Stomach (tissue), 9 donors: ENCODE results near the gene CFAP20DC. TPM values are rescaled to one million over a fixed set of nuclear protein-coding genes. Genes with fewer than 3 reads are reported as not detected.

ENCODE experiments used
- DNase-seq, 2 donors: peaks; one replicate each; pipeline versions ENCODE4 v3.0.0 to v3.0.0-alpha.2; 2013 to 2019
- H3K27ac ChIP-seq, 5 donors: fragments of 200-600 bp in 4 of 5; sonication (generic) in 4 of 5; one replicate each; pipeline ENCODE4 v1.5.1; 2013 to 2019; ENCODE audit warnings: mild to moderate bottlenecking in 1 of 5, moderate library complexity in 1 of 5
- H3K27me3 ChIP-seq, 3 donors: fragments of 200-600 bp; sonication (generic); one replicate each; pipeline ENCODE4 v1.5.1; 2017 to 2019; ENCODE audit warnings: mixed run types in 1 of 3
- H3K36me3 ChIP-seq, 4 donors: fragments of 200-600 bp; sonication (generic); 1 replicate in 3 of 4; 2 replicates in 1 of 4; pipeline ENCODE4 v1.5.1; 2016 to 2019
- H3K4me1 ChIP-seq, 4 donors: fragments of 200-600 bp; sonication (generic); one replicate each; pipeline ENCODE4 v1.5.1; 2016 to 2019
- H3K4me3 ChIP-seq, 4 donors: fragments of 200-600 bp; sonication (generic) in 3 of 4; one replicate each; pipeline ENCODE4 v1.5.1; 2016 to 2019; ENCODE audit warnings: mild to moderate bottlenecking in 1 of 4
- H3K9me3 ChIP-seq, 4 donors: fragments of 200-600 bp; sonication (generic); one replicate each; pipeline ENCODE4 v1.5.1; 2016 to 2019
- EP300 ChIP-seq: sonication (generic); formaldehyde crosslinking; IDR thresholded peaks from one replicate; pipeline ENCODE4 v1.6.1; 2017; ENCODE audit warnings: antibody characterized with exemption
- POLR2A ChIP-seq, 4 donors: fragments of 450-650 bp; IDR thresholded peaks; one replicate each; pipeline ENCODE4 v1.6.1; 2016; ENCODE audit warnings: antibody characterized with exemption in 4 of 4, control low read depth in 2 of 4, mild to moderate bottlenecking in 1 of 4, moderate library complexity in 1 of 4
- POLR2AphosphoS5 ChIP-seq, 3 donors: sonication (generic); formaldehyde crosslinking; IDR thresholded peaks; one replicate each; pipeline ENCODE4 v1.6.1; 2016; ENCODE audit warnings: antibody characterized with exemption in 3 of 3
- WGBS, 5 donors: extraction: QIAGEN DNeasy Blood & Tissue Kit in 3 of 5; methylation state at CpG; one replicate each; pipeline versions ENCODE4 v1.1.5 to v1.1.7; 2013 to 2018; 5-methylcytosine and 5-hydroxymethylcytosine counted together
- intact Hi-C: fragments of 100-400 bp; cut with DNase I; formaldehyde crosslinking; loops from one replicate; pipeline ENCODE4 v1.15.1; 2023; ENCODE audit warnings: low total_unique reads
- polyA plus RNA-seq, 3 donors: library from polyadenylated mRNA; stranded (reverse); fragments of 200-250 nt; gene quantifications; one replicate each; pipeline ENCODE4 v1.2.3, GENCODE V29; 2013
- total RNA-seq, 5 donors: library from RNA; depleted of rRNA; stranded (reverse); fragments of >200 nt; gene quantifications; one replicate each; pipeline versions ENCODE4 v1.1.0 to v1.2.3, GENCODE V29; 2014 to 2016
- TF ChIP-seq, protein P1 (sequence below), 7 experiments: fragments of 450-650 bp in 4 of 7; fragments of 200-600 bp in 3 of 7; sonication (generic) in 3 of 7; IDR thresholded peaks; one replicate each; pipeline ENCODE4 v1.5.1; 2016 to 2019; ENCODE audit warnings: antibody characterized with exemption in 7 of 7, control low read depth in 2 of 7, mild to moderate bottlenecking in 1 of 7
- donor health status: healthy with polysubstance abuse.
- donor health status: Bipolar disorder and iron deficiency.
- donor health status: healthy.

CFAP20DC gene
- total and polyA plus RNA-seq, 8 donors = 0.81 to 2.0 (median 1.00) TPM; not detected in 4

DNA sequence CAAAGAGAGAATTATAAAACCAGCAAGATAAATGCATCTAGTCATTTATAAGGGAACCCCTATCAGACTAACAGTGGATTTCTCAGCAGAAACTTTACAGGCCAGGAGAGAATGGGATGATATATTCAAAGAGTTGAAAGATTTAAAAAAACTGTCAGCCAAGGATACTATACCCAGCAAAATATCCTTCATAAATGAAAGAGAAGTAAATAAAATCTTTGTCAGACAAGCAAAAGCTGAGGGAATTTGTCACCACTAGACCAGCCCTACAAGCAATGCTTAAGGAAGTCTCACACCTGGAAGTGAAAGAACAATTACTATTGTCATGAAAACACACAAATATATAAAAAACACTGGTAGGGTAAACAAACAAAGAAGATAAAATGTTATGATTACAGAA lies 269.9 kb downstream of the CFAP20DC start:
- TF ChIP-seq, protein P1, sequence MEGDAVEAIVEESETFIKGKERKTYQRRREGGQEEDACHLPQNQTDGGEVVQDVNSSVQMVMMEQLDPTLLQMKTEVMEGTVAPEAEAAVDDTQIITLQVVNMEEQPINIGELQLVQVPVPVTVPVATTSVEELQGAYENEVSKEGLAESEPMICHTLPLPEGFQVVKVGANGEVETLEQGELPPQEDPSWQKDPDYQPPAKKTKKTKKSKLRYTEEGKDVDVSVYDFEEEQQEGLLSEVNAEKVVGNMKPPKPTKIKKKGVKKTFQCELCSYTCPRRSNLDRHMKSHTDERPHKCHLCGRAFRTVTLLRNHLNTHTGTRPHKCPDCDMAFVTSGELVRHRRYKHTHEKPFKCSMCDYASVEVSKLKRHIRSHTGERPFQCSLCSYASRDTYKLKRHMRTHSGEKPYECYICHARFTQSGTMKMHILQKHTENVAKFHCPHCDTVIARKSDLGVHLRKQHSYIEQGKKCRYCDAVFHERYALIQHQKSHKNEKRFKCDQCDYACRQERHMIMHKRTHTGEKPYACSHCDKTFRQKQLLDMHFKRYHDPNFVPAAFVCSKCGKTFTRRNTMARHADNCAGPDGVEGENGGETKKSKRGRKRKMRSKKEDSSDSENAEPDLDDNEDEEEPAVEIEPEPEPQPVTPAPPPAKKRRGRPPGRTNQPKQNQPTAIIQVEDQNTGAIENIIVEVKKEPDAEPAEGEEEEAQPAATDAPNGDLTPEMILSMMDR (IDR thresholded peaks at IDR 0.05) = no peak
- TF ChIP-seq EP300 (no peak), POLR2A (IDR thresholded peaks at IDR 0.05) (no peak), POLR2AphosphoS5 (IDR thresholded peaks at IDR 0.05) (no peak)
- Histone ChIP-seq H3K9me3 (peaks cover 0 to 30% (median 17%) of the 10 kb centered on the region in 4 donors), H3K36me3 (no peaks in the 10 kb centered on the region), H3K27me3 (no peaks in the 10 kb centered on the region), H3K4me1 (no peaks in the 10 kb centered on the region), H3K27ac (no peak overlapping the region), H3K4me3 (no peak overlapping the region)
- no peak for DNase-seq
- intact Hi-C loops = no loop called here

DNA sequence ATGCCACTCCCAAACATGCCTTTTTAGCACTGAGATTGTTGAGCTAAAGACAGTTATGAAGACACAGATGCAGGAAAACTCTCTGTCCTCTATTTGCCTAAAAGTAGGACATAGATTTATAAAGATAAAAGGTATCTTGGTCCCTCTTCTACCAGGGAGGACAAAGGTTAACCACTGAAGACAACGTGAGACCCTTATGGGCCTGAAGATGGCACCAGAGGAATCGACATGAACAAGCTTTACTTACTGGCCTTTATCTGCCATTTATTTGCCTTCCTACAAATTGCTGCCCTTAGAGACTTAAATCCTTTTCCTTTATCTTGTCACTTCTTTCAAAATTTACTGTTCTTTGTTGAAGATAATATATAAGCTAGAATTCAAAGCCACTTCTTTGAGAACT lies 273.6 kb downstream of the CFAP20DC start:
- no peak for DNase-seq
- Histone ChIP-seq H3K27me3 (no peaks in the 10 kb centered on the region), H3K36me3 (no peaks in the 10 kb centered on the region), H3K4me3 (no peak overlapping the region), H3K9me3 (peaks cover 0 to 30% (median 17%) of the 10 kb centered on the region in 4 donors), H3K27ac (no peak overlapping the region), H3K4me1 (no peaks in the 10 kb centered on the region)
- 57 to 77% (median 63%) methylated on average over 2 of the region's 2 CpGs for WGBS, 5 donors
- intact Hi-C loops = no loop called here
- TF ChIP-seq POLR2A (IDR thresholded peaks at IDR 0.05) = no peak
- no peak for TF ChIP-seq POLR2AphosphoS5 (IDR thresholded peaks at IDR 0.05)
- no peak for TF ChIP-seq EP300
- TF ChIP-seq, protein P1 (IDR thresholded peaks at IDR 0.05) = no peak

DNA sequence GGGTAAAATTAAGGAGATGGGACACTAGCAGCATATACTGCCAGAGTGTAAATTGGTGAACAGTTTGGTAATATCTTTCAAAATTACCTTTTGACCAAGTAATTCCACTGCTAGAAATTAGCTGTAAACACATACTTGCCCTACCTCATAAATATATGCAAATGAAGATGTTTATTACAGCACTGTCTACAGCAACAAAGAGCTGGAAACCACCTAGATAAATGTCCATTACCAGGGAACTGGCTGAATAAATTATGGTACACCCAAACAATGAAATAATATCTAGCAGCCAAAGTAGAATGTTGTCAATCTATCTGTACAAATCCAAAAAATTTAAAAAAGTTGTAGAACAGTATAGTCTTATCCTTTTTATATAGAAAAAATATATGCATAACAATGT lies 277.4 kb downstream of the CFAP20DC start:
- H3K27ac ChIP-seq = no peak overlapping the region
- no peaks in the 10 kb centered on the region for H3K9me3 ChIP-seq
- no peaks in the 10 kb centered on the region for H3K36me3 ChIP-seq
- H3K27me3 ChIP-seq = no peaks in the 10 kb centered on the region
- no peak for DNase-seq
- intact Hi-C loops = no loop called here
- H3K4me1 ChIP-seq = no peaks in the 10 kb centered on the region
- no peak overlapping the region for H3K4me3 ChIP-seq
- TF ChIP-seq POLR2A (IDR thresholded peaks at IDR 0.05) = no peak
- TF ChIP-seq, protein P1 (IDR thresholded peaks at IDR 0.05) = no peak
- TF ChIP-seq EP300 = no peak
- no peak for TF ChIP-seq POLR2AphosphoS5 (IDR thresholded peaks at IDR 0.05)

DNA sequence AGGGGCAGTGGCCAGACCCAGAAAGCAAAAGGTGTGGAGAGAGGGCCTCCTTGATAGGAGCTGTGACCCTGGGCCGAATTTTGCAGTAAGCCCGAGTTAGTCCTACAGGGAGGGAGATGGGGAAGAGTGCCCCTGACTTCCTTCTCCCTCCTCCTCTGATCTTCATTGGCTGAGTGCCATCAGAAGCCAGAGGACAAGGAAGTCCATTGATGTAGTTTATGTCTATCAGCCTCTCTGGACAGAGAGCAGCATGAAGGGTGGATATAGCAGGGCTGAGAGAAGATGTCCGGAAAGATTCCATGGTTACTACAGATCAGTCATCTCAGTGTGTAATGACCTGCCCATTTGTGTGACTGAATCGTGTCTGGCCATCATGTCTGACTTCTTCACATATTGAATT lies 280.8 kb downstream of the CFAP20DC start:
- no peaks in the 10 kb centered on the region for H3K27me3 ChIP-seq
- H3K4me1 ChIP-seq = no peaks in the 10 kb centered on the region
- TF ChIP-seq, protein P1 (IDR thresholded peaks at IDR 0.05) = no peak
- TF ChIP-seq POLR2A (IDR thresholded peaks at IDR 0.05) (no peak), POLR2AphosphoS5 (IDR thresholded peaks at IDR 0.05) (no peak), EP300 (no peak)
- WGBS, 5 donors = 70 to 81% (median 76%) methylated on average over 4 of the region's 4 CpGs
- no peak for DNase-seq
- no peaks in the 10 kb centered on the region for H3K36me3 ChIP-seq
- peaks cover 0 to 8% (median 7%) of the 10 kb centered on the region in 4 donors for H3K9me3 ChIP-seq
- intact Hi-C loops = no loop called here
- H3K4me3 ChIP-seq = no peak overlapping the region
- no peak overlapping the region for H3K27ac ChIP-seq
